Activated CD8-positive, alpha-beta T cell treated with anti-CD3 and anti-CD28 coated beads for 36 hours (primary cell): Measurements from ENCODE around the gene PDCD6IP. TPM values are rescaled to one million over a fixed set of nuclear protein-coding genes. Genes with fewer than 3 reads are reported as not detected.

Source experiments
- ATAC-seq: fragments of 200-7000 bp; cut with Tn5 transposase; one replicate; pipeline ENCODE4 v1.10.0; 2021; ENCODE audit warnings: mild to moderate bottlenecking, moderate library complexity
- CTCF ChIA-PET: fragments of 350-600 bp; sonication (Branson Sonifier 250); formaldehyde crosslinking; loops from one replicate; lab custom pipeline; 2021; ENCODE audit warnings: antibody characterized with exemption; lab: Charles Lee
- POLR2A ChIA-PET: fragments of 350-600 bp; sonication (Branson Sonifier 250); formaldehyde crosslinking; loops from one replicate; lab custom pipeline; 2021; ENCODE audit warnings: antibody characterized with exemption; lab: Charles Lee
- DNase-seq: peaks from one replicate; pipeline ENCODE4 v3.0.0-alpha.2; 2020
- H3K27ac Mint-ChIP-seq: one replicate; pipeline ENCODE4 v1.8.0; 2021; ENCODE audit warnings: mild to moderate bottlenecking, mixed read lengths
- H3K27me3 Mint-ChIP-seq: one replicate; pipeline ENCODE4 v1.8.0; 2021; ENCODE audit warnings: mixed read lengths
- H3K36me3 Mint-ChIP-seq: one replicate; pipeline ENCODE4 v1.8.0; 2021; ENCODE audit warnings: low read depth, mixed read lengths
- H3K4me1 Mint-ChIP-seq: one replicate; pipeline ENCODE4 v1.8.0; 2021; ENCODE audit warnings: low read depth, mixed read lengths
- H3K4me3 Mint-ChIP-seq: one replicate; pipeline ENCODE4 v1.8.0; 2021; ENCODE audit warnings: mild to moderate bottlenecking, moderate library complexity, mixed read lengths
- H3K9me3 Mint-ChIP-seq: one replicate; pipeline ENCODE4 v1.8.0; 2021; ENCODE audit warnings: mixed read lengths
- intact Hi-C: fragments of 100-400 bp; cut with micrococcal nuclease; formaldehyde crosslinking; loops from one replicate; pipeline ENCODE4 v1.10.0; 2022
- total RNA-seq, 2 experiments: library from RNA; stranded (reverse); gene quantifications; one replicate each; pipeline ENCODE4 v1.2.3, GENCODE V29; 2021
- TF ChIP-seq, protein P1 (sequence below): fragments of 200-600 bp; IDR thresholded peaks from one replicate; pipeline ENCODE4 v1.8.0; 2022; ENCODE audit warnings: antibody characterized with exemption, mild to moderate bottlenecking

Gene PDCD6IP
- total RNA-seq, 2 experiments from 2014 or later, result 139 to 146 TPM

DNA sequence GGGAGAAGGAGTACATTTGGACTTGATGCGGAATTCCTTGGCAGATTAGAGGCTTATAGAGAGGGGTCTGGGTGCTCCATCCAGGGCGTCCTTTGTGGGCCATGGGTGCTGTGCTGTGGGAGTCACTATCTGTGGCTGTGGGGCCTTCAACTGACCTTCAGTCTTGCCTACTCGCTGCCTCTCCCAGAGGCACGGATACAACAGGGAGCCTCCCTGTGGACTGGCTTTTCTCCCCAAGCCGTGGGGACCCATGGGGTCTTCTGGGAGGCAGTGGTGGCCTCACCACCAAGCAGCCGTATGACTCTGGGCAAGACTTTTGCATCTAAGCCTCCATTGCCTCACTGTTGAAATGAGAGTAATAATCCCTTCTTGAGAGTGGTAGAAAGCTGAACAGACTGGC, 83.9 kb downstream of the PDCD6IP start:
- H3K4me3 Mint-ChIP-seq, result no peak overlapping the region
- TF ChIP-seq, protein P1, sequence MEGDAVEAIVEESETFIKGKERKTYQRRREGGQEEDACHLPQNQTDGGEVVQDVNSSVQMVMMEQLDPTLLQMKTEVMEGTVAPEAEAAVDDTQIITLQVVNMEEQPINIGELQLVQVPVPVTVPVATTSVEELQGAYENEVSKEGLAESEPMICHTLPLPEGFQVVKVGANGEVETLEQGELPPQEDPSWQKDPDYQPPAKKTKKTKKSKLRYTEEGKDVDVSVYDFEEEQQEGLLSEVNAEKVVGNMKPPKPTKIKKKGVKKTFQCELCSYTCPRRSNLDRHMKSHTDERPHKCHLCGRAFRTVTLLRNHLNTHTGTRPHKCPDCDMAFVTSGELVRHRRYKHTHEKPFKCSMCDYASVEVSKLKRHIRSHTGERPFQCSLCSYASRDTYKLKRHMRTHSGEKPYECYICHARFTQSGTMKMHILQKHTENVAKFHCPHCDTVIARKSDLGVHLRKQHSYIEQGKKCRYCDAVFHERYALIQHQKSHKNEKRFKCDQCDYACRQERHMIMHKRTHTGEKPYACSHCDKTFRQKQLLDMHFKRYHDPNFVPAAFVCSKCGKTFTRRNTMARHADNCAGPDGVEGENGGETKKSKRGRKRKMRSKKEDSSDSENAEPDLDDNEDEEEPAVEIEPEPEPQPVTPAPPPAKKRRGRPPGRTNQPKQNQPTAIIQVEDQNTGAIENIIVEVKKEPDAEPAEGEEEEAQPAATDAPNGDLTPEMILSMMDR, result no peak
- H3K4me1 Mint-ChIP-seq, result peaks cover 4% of the 10 kb centered on the region
- ATAC-seq (no peak), DNase-seq (no peak)
- POLR2A ChIA-PET, result interaction anchor here (0.7 kb wide), 1 partner anchor 136 kb away, joined by 3 read pairs; no protein-coding TSS in a partner anchor
- intact Hi-C loops, result loop anchor here (2.0 to 10.0 kb wide), 2 partner anchors 133 to 803 kb away; no protein-coding TSS in a partner anchor
- peaks cover 5% of the 10 kb centered on the region for H3K27me3 Mint-ChIP-seq
- CTCF ChIA-PET, result interaction anchor here (0.7 to 2.4 kb wide), 12 partner anchors 9 to 802 kb away, joined by 3 to 27 read pairs (median 7); no protein-coding TSS in a partner anchor
- H3K27ac Mint-ChIP-seq, result no peak overlapping the region
- H3K36me3 Mint-ChIP-seq, result no peaks in the 10 kb centered on the region
- H3K9me3 Mint-ChIP-seq, result no peaks in the 10 kb centered on the region

- CTCF ChIA-PET, result interaction anchor here (0.7 to 2.4 kb wide), 31 partner anchors 9 to 801 kb away, joined by 3 to 27 read pairs (median 4); no protein-coding TSS in a partner anchor
- H3K9me3 Mint-ChIP-seq, result no peaks in the 10 kb centered on the region
- ATAC-seq (peak; percentile 29), DNase-seq (peak; percentile 5)
- POLR2A ChIA-PET, result no interaction called here
- peaks cover 4% of the 10 kb centered on the region for H3K4me1 Mint-ChIP-seq
- TF ChIP-seq, protein P1, result peak; percentile 86
- intact Hi-C loops, result loop anchor here (2.0 to 10.0 kb wide), 2 partner anchors 131 to 801 kb away; no protein-coding TSS in a partner anchor
- no peak overlapping the region for H3K27ac Mint-ChIP-seq
- no peaks in the 10 kb centered on the region for H3K36me3 Mint-ChIP-seq
- H3K4me3 Mint-ChIP-seq, result no peak overlapping the region
- H3K27me3 Mint-ChIP-seq, result peaks cover 5% of the 10 kb centered on the region
These were observed 85.1 kb downstream of the PDCD6IP start for GRCh38 chr3:33883538-33883950.

DNA sequence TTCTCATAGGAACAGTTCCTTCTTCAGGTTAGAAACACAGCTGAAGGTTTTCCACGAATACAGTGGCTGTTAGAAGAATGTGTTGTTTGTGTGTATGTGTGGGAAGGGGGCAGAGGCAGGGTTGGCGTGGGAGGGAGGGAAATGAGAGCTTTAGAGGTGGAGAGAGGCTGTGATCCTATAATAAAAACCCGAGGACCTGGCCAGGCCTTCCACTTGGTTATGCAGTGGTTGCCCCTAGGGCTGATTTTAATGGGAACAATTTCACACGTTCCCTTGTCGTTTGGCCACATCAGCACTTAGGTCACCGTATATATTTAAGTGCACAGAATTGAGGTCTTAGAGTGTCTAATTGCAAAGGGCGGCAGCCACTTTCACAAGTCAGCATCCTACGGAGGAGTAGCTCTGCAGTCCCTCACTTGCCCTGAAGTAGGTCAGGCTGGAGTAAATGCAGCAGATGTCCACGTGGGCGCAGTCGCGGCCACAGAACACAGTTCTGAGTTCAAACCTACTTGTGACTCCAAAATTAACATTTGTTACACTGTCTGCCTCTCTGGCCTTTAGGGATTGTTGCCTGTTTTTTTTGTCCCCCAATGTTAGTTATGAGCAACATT, 85.6 kb downstream of the PDCD6IP start:
- peaks cover 5% of the 10 kb centered on the region for H3K27me3 Mint-ChIP-seq
- ChIA-PET CTCF (interaction anchor here (0.7 to 2.4 kb wide), 29 partner anchors 9 to 800 kb away, joined by 3 to 27 read pairs (median 5); no protein-coding TSS in a partner anchor), POLR2A (no interaction called here)
- TF ChIP-seq, protein P1, result no peak
- intact Hi-C loops, result loop anchor here (2.0 to 10.0 kb wide), 2 partner anchors 131 to 801 kb away; no protein-coding TSS in a partner anchor
- no peaks in the 10 kb centered on the region for H3K9me3 Mint-ChIP-seq
- ATAC-seq (peak; percentile 17), DNase-seq (peak; percentile 9)
- no peak overlapping the region for H3K4me3 Mint-ChIP-seq
- peaks cover 4% of the 10 kb centered on the region for H3K4me1 Mint-ChIP-seq
- H3K36me3 Mint-ChIP-seq, result no peaks in the 10 kb centered on the region
- H3K27ac Mint-ChIP-seq, result no peak overlapping the region

DNA sequence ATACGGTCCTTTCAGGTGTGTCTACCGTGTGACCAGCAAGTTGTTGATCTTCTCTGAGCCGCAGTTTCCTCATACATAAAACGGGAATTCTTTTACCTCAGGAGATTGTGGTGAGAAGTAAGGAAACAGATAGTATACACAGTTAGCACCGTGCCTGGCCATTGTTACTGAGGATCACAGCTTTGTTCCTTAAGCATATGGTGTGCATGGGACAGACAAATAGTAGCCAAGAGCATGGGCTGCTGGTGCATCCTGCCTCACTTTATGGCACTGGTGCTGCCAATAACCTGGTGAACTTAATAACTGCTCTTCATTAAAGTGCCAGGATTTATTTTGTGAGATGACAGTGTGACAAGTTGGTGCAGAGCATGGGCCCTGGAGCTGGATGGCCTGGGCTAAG, 86.3 kb downstream of the PDCD6IP start:
- no peak for DNase-seq
- peaks cover 4% of the 10 kb centered on the region for H3K4me1 Mint-ChIP-seq
- no peaks in the 10 kb centered on the region for H3K9me3 Mint-ChIP-seq
- TF ChIP-seq, protein P1, result no peak
- peaks cover 5% of the 10 kb centered on the region for H3K27me3 Mint-ChIP-seq
- intact Hi-C loops, result loop anchor here (10.0 kb wide), 1 partner anchor 800 kb away; no protein-coding TSS in a partner anchor
- CTCF ChIA-PET, result interaction anchor here (1.2 to 2.4 kb wide), 5 partner anchors 11 to 392 kb away, joined by 4 to 27 read pairs (median 13); no protein-coding TSS in a partner anchor
- H3K4me3 Mint-ChIP-seq, result no peak overlapping the region
- no peaks in the 10 kb centered on the region for H3K36me3 Mint-ChIP-seq
- H3K27ac Mint-ChIP-seq, result no peak overlapping the region
- no peak for ATAC-seq
- POLR2A ChIA-PET, result no interaction called here

GRCh38 chr3:33885496-33885895, 87.1 kb downstream of the PDCD6IP start:
- ChIA-PET POLR2A (no interaction called here), CTCF (no interaction called here)
- ATAC-seq, result no peak
- Mint-ChIP-seq H3K9me3 (no peaks in the 10 kb centered on the region), H3K4me1 (peaks cover 4% of the 10 kb centered on the region), H3K27me3 (peaks cover 5% of the 10 kb centered on the region), H3K27ac (no peak overlapping the region), H3K36me3 (no peaks in the 10 kb centered on the region), H3K4me3 (no peak overlapping the region)
- intact Hi-C loops, result loop anchor here (10.0 kb wide), 1 partner anchor 799 kb away; no protein-coding TSS in a partner anchor
- no peak for DNase-seq
- TF ChIP-seq, protein P1, result no peak
